ENCODE measurements around the gene RPS21. TPM values are rescaled to one million over a fixed set of nuclear protein-coding genes. Genes with fewer than 3 reads are reported as not detected.

The RPS21 gene
- total and polyA plus RNA-seq, 2 of the 13 experiments (the other 11 are each of a cell fraction or from before 2014, with no cell fraction given): 2,647 to 11,063 TPM

GRCh38 chr20:62422636-62423325 lies 35.9 kb downstream of the RPS21 start:
- ATAC-seq (no peak), FAIRE-seq (no peak), DNase-seq (ENCODE audit: low spot score) (no peak)
- intact Hi-C loops (cut with micrococcal nuclease; ENCODE audit: unreplicated experiment): no loop called here
- Histone ChIP-seq H3K36me3 (replicated peaks in 1 of 2; ENCODE audit: control insufficient read depth in 1 of 2, insufficient read depth in 2 of 2, low read length in 2 of 2) (no peaks in the 10 kb centered on the region), H3K27me3 (ENCODE audit: control insufficient read depth in 1 of 2, insufficient read depth in 2 of 2, low read length in 2 of 2) (peaks cover 21 to 80% of the 10 kb centered on the region in 2 experiments), H2AFZ (ENCODE audit: low read length) (no peak overlapping the region), H3K9me3 (ENCODE audit: low read length) (no peaks in the 10 kb centered on the region), H3K9ac (ENCODE audit: insufficient read depth, low read depth, low read length) (no peak overlapping the region), H3K4me3 (replicated peaks in 1 of 3; ENCODE audit: insufficient read depth in 1 of 3, low read depth in 2 of 3, low read length in 3 of 3) (no peak overlapping the region), H3K4me1 (ENCODE audit: insufficient read depth, low read length) (peaks cover 17% of the 10 kb centered on the region; the same call in 1 of the 2 replicates), H3K27ac (ENCODE audit: extremely low read length, insufficient read depth, low read length) (no peak overlapping the region), H3K79me2 (ENCODE audit: insufficient read depth, low read length) (no peaks in the 10 kb centered on the region), H3K4me2 (ENCODE audit: low read depth, low read length) (no peak overlapping the region), H4K20me1 (ENCODE audit: insufficient read depth, low read length) (no peaks in the 10 kb centered on the region; the same call in 1 of the 2 replicates)
- BruUV-seq (replicated peaks): no TSS peak
- ChIA-PET CTCF (ENCODE audit: low intra/inter-chr PET ratio, low total read pairs) (no interaction called here), POLR2A (interaction anchor here (1.0 kb wide), 1 partner anchor 11 kb away, joined by 3 read pairs; no protein-coding TSS in a partner anchor)
- in situ Hi-C loops (cut with HindIII; ENCODE audit: extremely low pct_ligation_motif_present, low pct_unique_long_range_greater_than_20kb): no loop called here
- 44% methylated on average over 20 of the region's 20 CpGs for WGBS (ENCODE audit: low lambda C conversion rate)
- TF ChIP-seq CEBPG (CRISPR knock-in tag; IDR thresholded peaks at IDR 0.05): no peak
- peak; percentile 4; the same call in 1 of the 2 replicates for TF ChIP-seq ZNF768 (CRISPR knock-in tag; IDR thresholded peaks at IDR 0.05)
- TF ChIP-seq DMTF1 (CRISPR knock-in tag; IDR thresholded peaks at IDR 0.05): no peak
- 0 out of 2 replicates have a peak, but pooled peaks have one; percentile 21 for TF ChIP-seq ZNF556 (CRISPR knock-in tag; IDR thresholded peaks at IDR 0.05; ENCODE audit: borderline replicate concordance)
- TF ChIP-seq EZH2 (conservative IDR thresholded peaks at IDR 0.05; ENCODE audit: low read depth, low read length): peak; percentile 67; the same call in 1 of the 2 replicates

Measured in HepG2 (cell line).